SK-N-SH (cell line): ENCODE data around the gene DUSP10. TPM values are rescaled to one million over a fixed set of nuclear protein-coding genes. Genes with fewer than 3 reads are reported as not detected.

Source experiments
- CTCF ChIA-PET: fragments of 300-600, 350-600 bp; formaldehyde crosslinking; extraction: SDS; loops from one replicate; lab custom pipeline; 2021; lab: Yijun Ruan, JAX
- POLR2A ChIA-PET: fragments of 350-600 bp; sonication (Branson Sonifier 250); formaldehyde crosslinking; extraction: SDS; loops from one replicate; lab custom pipeline; 2020; ENCODE audit warnings: antibody characterized with exemption, inconsistent platforms; lab: Yijun Ruan, JAX
- DNase-seq: peaks from one replicate; pipeline ENCODE4 v3.0.0; 2012
- H2AFZ ChIP-seq: fragments of 200-600 bp; sonication (generic); 2 replicates; pipeline ENCODE4 v1.8.1; 2016; ENCODE audit warnings: antibody characterized with exemption, mild to moderate bottlenecking, low read depth
- H3F3A ChIP-seq: fragments of 200-600 bp; sonication (generic); replicated peaks from 2 replicates; pipeline ENCODE3; 2016; ENCODE audit warnings: antibody characterized with exemption, mild to moderate bottlenecking; ENCODE audit not compliant: insufficient read depth
- H3K27ac ChIP-seq, 2 experiments: fragments of 200-500 bp in 1 of 2; fragments of 200-600 bp in 1 of 2; sonication (Bioruptor generic) in 1 of 2; sonication (generic), shearing (Covaris generic) in 1 of 2; 2 replicates each; pipeline versions ENCODE4 v1.5.1 to v1.6.1; 2014 to 2016; ENCODE audit warnings: low read depth in 2 of 2, inconsistent platforms in 1 of 2, low read length in 1 of 2, mild to moderate bottlenecking in 1 of 2, mixed read lengths in 1 of 2
- H3K27me3 ChIP-seq: fragments of 200-600 bp; sonication (generic), shearing (Covaris generic); 2 replicates; pipeline ENCODE4 v1.6.1; 2016; ENCODE audit warnings: mixed run types; ENCODE audit not compliant: insufficient read depth
- H3K36me3 ChIP-seq, 2 experiments: fragments of 200-500 bp in 1 of 2; fragments of 200-600 bp in 1 of 2; sonication (Bioruptor generic) in 1 of 2; sonication (generic) in 1 of 2; replicated peaks in 1 of 2; 2 replicates each; pipeline versions ENCODE3 to v1.5.1; 2014 to 2016; ENCODE audit warnings: low read length in 1 of 2, mild to moderate bottlenecking in 1 of 2; ENCODE audit not compliant: insufficient read depth in 2 of 2, control insufficient read depth in 1 of 2
- H3K4me1 ChIP-seq, 2 experiments: fragments of 200-500 bp in 1 of 2; fragments of 200-600 bp in 1 of 2; sonication (Bioruptor generic) in 1 of 2; sonication (generic), shearing (Covaris generic) in 1 of 2; 2 replicates each; pipeline versions ENCODE4 v1.5.1 to v1.6.1; 2014 to 2016; ENCODE audit warnings: low read depth in 1 of 2, low read length in 1 of 2, mixed run types in 1 of 2; ENCODE audit not compliant: insufficient read depth in 2 of 2, control insufficient read depth in 1 of 2
- H3K4me2 ChIP-seq: fragments of 200-600 bp; sonication (generic), shearing (Covaris generic); 2 replicates; pipeline ENCODE4 v1.6.1; 2017; ENCODE audit warnings: mixed run types
- H3K4me3 ChIP-seq, 2 experiments: fragments of 200-500 bp in 1 of 2; fragments of 200-600 bp in 1 of 2; sonication (Bioruptor generic) in 1 of 2; sonication (generic), shearing (Covaris generic) in 1 of 2; 2 replicates each; pipeline versions ENCODE4 v1.5.1 to v1.8.1; 2014 to 2016; ENCODE audit warnings: low read depth in 2 of 2, inconsistent platforms in 1 of 2, low read length in 1 of 2, mild to moderate bottlenecking in 1 of 2, mixed read lengths in 1 of 2, moderate library complexity in 1 of 2
- H3K79me2 ChIP-seq: fragments of 200-600 bp; sonication (generic); 2 replicates; pipeline ENCODE4 v1.8.1; 2017; ENCODE audit warnings: mild to moderate bottlenecking; ENCODE audit not compliant: insufficient read depth
- H3K9ac ChIP-seq: fragments of 200-600 bp; sonication (generic); 2 replicates; pipeline ENCODE4 v1.6.1; 2017; ENCODE audit warnings: mixed run types
- H3K9me2 ChIP-seq: fragments of 200-600 bp; sonication (generic); 2 replicates; pipeline ENCODE4 v1.6.1; 2017; ENCODE audit warnings: mixed run types
- H3K9me3 ChIP-seq: fragments of 200-600 bp; sonication (generic); 2 replicates; pipeline ENCODE4 v1.6.1; 2017; ENCODE audit warnings: mixed run types, mild to moderate bottlenecking, moderate library complexity
- H4K20me1 ChIP-seq: fragments of 200-600 bp; sonication (generic); 2 replicates; pipeline ENCODE4 v1.6.1; 2017; ENCODE audit warnings: mild to moderate bottlenecking, mixed run types; ENCODE audit not compliant: insufficient read depth
- EP300 ChIP-seq, 2 experiments: IDR thresholded peaks; 2 replicates each; pipeline versions ENCODE4 v1.4.0 to v1.6.1; 2012; ENCODE audit warnings: borderline replicate concordance in 1 of 2, low read depth in 1 of 2, low read length in 1 of 2
- EZH2phosphoT487 ChIP-seq: fragments of 200-600 bp; sonication (generic); IDR thresholded peaks from 2 replicates; pipeline ENCODE4 v1.6.1; 2017; ENCODE audit warnings: low read depth, mixed run types, mild to moderate bottlenecking, antibody characterized with exemption, moderate library complexity, borderline replicate concordance
- GATA2 ChIP-seq: sonication (generic); formaldehyde crosslinking; IDR thresholded peaks from 2 replicates; pipeline ENCODE4 v1.5.0; 2020; ENCODE audit warnings: mild to moderate bottlenecking, missing genetic modification reagents
- MEF2A ChIP-seq: IDR thresholded peaks from 2 replicates; pipeline ENCODE4 v1.4.0; 2012; ENCODE audit warnings: low read depth, borderline replicate concordance
- NFIC ChIP-seq: IDR thresholded peaks from 2 replicates; pipeline ENCODE4 v1.4.0; 2012; ENCODE audit warnings: borderline replicate concordance
- PBX3 ChIP-seq: IDR thresholded peaks from 2 replicates; pipeline ENCODE4; 2012
- POLR2AphosphoS5 ChIP-seq: IDR thresholded peaks from 2 replicates; pipeline ENCODE4 v1.6.1; 2012; ENCODE audit warnings: low read depth, low read length
- TAF1 ChIP-seq: IDR thresholded peaks from 2 replicates; pipeline ENCODE4 v1.6.1; 2012; ENCODE audit warnings: low read depth, mild to moderate bottlenecking, low read length, moderate library complexity, borderline replicate concordance
- TEAD4 ChIP-seq: IDR thresholded peaks from 2 replicates; pipeline ENCODE4 v1.4.0; 2012; ENCODE audit warnings: mild to moderate bottlenecking, borderline replicate concordance; ENCODE audit not compliant: insufficient read depth
- YY1 ChIP-seq: IDR thresholded peaks from 2 replicates; pipeline ENCODE4 v1.4.0; 2012; ENCODE audit warnings: low read depth, mild to moderate bottlenecking
- WGBS: methylation state at CpG from one replicate; pipeline ENCODE4 v1.1.6; 2017; ENCODE audit warnings: low lambda C conversion rate; 5-methylcytosine and 5-hydroxymethylcytosine counted together
- polyA plus RNA-seq, 3 experiments: library from polyadenylated mRNA; depleted of rRNA; stranded (reverse); fragments of >200 nt; gene quantifications; 2 replicates each; pipeline ENCODE4 v1.2.3, GENCODE V29; 2012
- TF ChIP-seq, protein P1 (sequence below): IDR thresholded peaks from 2 replicates; pipeline ENCODE4 v1.4.0; 2012; ENCODE audit warnings: low read depth, borderline replicate concordance
- TF ChIP-seq, protein P2 (sequence below): fragments of 150-350 bp; IDR thresholded peaks from 2 replicates; pipeline ENCODE4 v1.6.1; 2017; ENCODE audit warnings: antibody characterized with exemption, low read length, low read depth, borderline replicate concordance

Gene DUSP10
- polyA plus RNA-seq, 1 of the 3 experiments (the other 2 are of a cell fraction) = 6.4 TPM

DNA sequence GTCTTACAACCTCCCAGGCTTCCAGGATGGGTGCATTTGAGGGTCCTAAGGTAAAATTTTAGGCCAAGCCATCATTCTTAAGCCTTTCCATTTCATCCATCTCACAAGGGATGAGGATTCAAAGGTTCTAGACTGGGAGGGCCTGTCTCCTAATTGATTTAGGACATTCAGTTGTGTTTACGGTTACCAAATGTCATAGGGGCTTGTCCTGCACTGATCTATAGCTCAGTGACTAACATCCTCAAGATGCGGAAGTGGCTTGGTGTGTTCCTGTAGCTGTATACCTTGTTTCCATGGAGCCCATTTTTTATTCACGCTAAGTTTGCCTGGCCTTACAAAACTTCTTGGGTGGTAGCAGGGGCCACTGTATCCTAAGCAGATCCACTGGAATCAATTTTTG, 52.8 kb downstream of the DUSP10 start:
- DNase-seq = no peak
- TF ChIP-seq POLR2AphosphoS5 (no peak), NFIC (no peak), EP300 (IDR thresholded peaks at IDR 0.05; ENCODE audit: borderline replicate concordance in 1 of 2, low read depth in 1 of 2, low read length in 1 of 2) (no peak), EZH2phosphoT487 (no peak), MEF2A (no peak), PBX3 (no peak), TAF1 (no peak), YY1 (no peak)
- TF ChIP-seq, protein P1, sequence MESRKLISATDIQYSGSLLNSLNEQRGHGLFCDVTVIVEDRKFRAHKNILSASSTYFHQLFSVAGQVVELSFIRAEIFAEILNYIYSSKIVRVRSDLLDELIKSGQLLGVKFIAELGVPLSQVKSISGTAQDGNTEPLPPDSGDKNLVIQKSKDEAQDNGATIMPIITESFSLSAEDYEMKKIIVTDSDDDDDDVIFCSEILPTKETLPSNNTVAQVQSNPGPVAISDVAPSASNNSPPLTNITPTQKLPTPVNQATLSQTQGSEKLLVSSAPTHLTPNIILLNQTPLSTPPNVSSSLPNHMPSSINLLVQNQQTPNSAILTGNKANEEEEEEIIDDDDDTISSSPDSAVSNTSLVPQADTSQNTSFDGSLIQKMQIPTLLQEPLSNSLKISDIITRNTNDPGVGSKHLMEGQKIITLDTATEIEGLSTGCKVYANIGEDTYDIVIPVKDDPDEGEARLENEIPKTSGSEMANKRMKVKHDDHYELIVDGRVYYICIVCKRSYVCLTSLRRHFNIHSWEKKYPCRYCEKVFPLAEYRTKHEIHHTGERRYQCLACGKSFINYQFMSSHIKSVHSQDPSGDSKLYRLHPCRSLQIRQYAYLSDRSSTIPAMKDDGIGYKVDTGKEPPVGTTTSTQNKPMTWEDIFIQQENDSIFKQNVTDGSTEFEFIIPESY = no peak
- TF ChIP-seq, protein P2, sequence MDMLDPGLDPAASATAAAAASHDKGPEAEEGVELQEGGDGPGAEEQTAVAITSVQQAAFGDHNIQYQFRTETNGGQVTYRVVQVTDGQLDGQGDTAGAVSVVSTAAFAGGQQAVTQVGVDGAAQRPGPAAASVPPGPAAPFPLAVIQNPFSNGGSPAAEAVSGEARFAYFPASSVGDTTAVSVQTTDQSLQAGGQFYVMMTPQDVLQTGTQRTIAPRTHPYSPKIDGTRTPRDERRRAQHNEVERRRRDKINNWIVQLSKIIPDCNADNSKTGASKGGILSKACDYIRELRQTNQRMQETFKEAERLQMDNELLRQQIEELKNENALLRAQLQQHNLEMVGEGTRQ = no peak
- Histone ChIP-seq H3K27me3 (no peaks in the 10 kb centered on the region), H3K36me3 (no peaks in the 10 kb centered on the region), H3K9me3 (no peaks in the 10 kb centered on the region), H4K20me1 (no peaks in the 10 kb centered on the region), H3F3A (no peaks in the 10 kb centered on the region), H3K4me2 (no peak overlapping the region), H3K79me2 (no peaks in the 10 kb centered on the region), H3K27ac (no peak overlapping the region), H3K4me3 (no peak overlapping the region), H2AFZ (no peak overlapping the region), H3K9ac (no peak overlapping the region), H3K4me1 (no peaks in the 10 kb centered on the region), H3K9me2 (no peaks in the 10 kb centered on the region)
- POLR2A ChIA-PET = no interaction called here
- 97% methylated on average over 3 of the region's 3 CpGs for WGBS
- CTCF ChIA-PET = no interaction called here

DNA sequence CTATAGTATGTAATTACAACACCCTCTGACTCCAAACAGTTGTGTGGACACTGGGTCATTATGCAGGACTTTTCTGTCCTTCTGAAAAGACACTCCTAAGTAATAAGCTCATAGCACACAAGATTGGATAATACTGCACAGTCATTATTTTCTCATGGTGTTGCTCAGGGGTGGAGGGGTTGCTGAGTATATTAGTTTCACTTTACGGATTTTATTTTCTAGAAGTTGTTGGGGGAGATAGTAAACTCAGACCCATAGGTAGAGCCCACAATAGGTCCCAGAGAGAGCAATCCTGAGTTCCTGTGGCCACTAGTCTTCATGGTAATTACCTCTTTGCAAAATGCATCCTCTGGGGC, 53.4 kb downstream of the DUSP10 start:
- no peaks in the 10 kb centered on the region for H3K4me1 ChIP-seq
- no peak overlapping the region for H3K9ac ChIP-seq
- TF ChIP-seq GATA2 = no peak
- TF ChIP-seq TEAD4 = no peak
- no peaks in the 10 kb centered on the region for H3K36me3 ChIP-seq
- H3K4me2 ChIP-seq = no peak overlapping the region
- H3K4me3 ChIP-seq = no peak overlapping the region
- no peaks in the 10 kb centered on the region for H3K79me2 ChIP-seq
- no peaks in the 10 kb centered on the region for H3K27me3 ChIP-seq
- POLR2A ChIA-PET = no interaction called here
- no peaks in the 10 kb centered on the region for H4K20me1 ChIP-seq
- CTCF ChIA-PET = no interaction called here
- 94% methylated on average over 1 of the region's 1 CpG for WGBS
- H3K9me3 ChIP-seq = no peaks in the 10 kb centered on the region
- H3K9me2 ChIP-seq = no peaks in the 10 kb centered on the region
- no peaks in the 10 kb centered on the region for H3F3A ChIP-seq
- no peak overlapping the region for H3K27ac ChIP-seq
- no peak overlapping the region for H2AFZ ChIP-seq
- no peak for DNase-seq
